Osteoblast (primary cell): ENCODE measurements around the gene ST3GAL3. TPM values are rescaled to one million over a fixed set of nuclear protein-coding genes. Genes with fewer than 3 reads are reported as not detected.

Source experiments
- DNase-seq: peaks from one replicate; pipeline ENCODE4 v3.0.0; 2011; ENCODE audit warnings: low spot score, mixed read lengths; ENCODE audit not compliant: insufficient read length; ENCODE audit errors: missing footprints
- H2AFZ ChIP-seq: 2 replicates; pipeline ENCODE4 v1.6.0; 2011; ENCODE audit warnings: mild to moderate bottlenecking, low read length
- H3K27ac ChIP-seq: 2 replicates; pipeline ENCODE4 v1.5.1; 2011; ENCODE audit warnings: mild to moderate bottlenecking, low read depth, low read length, moderate library complexity
- H3K27me3 ChIP-seq: 2 replicates; pipeline ENCODE4 v1.6.0; 2012; ENCODE audit warnings: mild to moderate bottlenecking, control low read depth, inconsistent platforms, low read length, moderate library complexity; ENCODE audit not compliant: insufficient read depth
- H3K36me3 ChIP-seq: 2 replicates; pipeline ENCODE4 v1.5.1; 2011; ENCODE audit warnings: mild to moderate bottlenecking, low read length, control low read depth, moderate library complexity; ENCODE audit not compliant: insufficient read depth
- H3K4me1 ChIP-seq: 2 replicates; pipeline ENCODE4 v1.5.1; 2011; ENCODE audit warnings: mild to moderate bottlenecking, low read length, control low read depth, moderate library complexity; ENCODE audit not compliant: insufficient read depth
- H3K4me2 ChIP-seq: 2 replicates; pipeline ENCODE4 v1.6.0; 2011; ENCODE audit warnings: mild to moderate bottlenecking, low read length; ENCODE audit not compliant: insufficient read depth
- H3K4me3 ChIP-seq: fragments of 200-600 bp; sonication (generic); 3 replicates; pipeline ENCODE4 v1.5.1; 2012; ENCODE audit warnings: mild to moderate bottlenecking, low read length, inconsistent platforms; ENCODE audit not compliant: insufficient read depth
- H3K79me2 ChIP-seq: 2 replicates; pipeline ENCODE4 v1.6.0; 2012; ENCODE audit warnings: mild to moderate bottlenecking, low read length, control low read depth, inconsistent platforms; ENCODE audit not compliant: insufficient read depth
- H3K9me3 ChIP-seq: 2 replicates; pipeline ENCODE4 v1.5.1; 2011; ENCODE audit warnings: low read depth, low read length, control low read depth
- H4K20me1 ChIP-seq: 2 replicates; pipeline ENCODE4 v1.6.0; 2012; ENCODE audit warnings: mild to moderate bottlenecking, low read length, control low read depth; ENCODE audit not compliant: insufficient read depth
- total RNA-seq: library from RNA; depleted of rRNA; stranded (reverse); fragments of >200 nt; gene quantifications from 2 replicates; pipeline ENCODE4 v1.2.3, GENCODE V29; 2012
- TF ChIP-seq, protein P1 (sequence below): IDR thresholded peaks from 2 replicates; pipeline ENCODE4 v1.5.1; 2011; ENCODE audit warnings: mild to moderate bottlenecking, low read depth, low read length, moderate library complexity; ENCODE audit errors: extremely low read depth

Gene ST3GAL3
- total RNA-seq, 1 donor, result 18.5 TPM

DNA sequence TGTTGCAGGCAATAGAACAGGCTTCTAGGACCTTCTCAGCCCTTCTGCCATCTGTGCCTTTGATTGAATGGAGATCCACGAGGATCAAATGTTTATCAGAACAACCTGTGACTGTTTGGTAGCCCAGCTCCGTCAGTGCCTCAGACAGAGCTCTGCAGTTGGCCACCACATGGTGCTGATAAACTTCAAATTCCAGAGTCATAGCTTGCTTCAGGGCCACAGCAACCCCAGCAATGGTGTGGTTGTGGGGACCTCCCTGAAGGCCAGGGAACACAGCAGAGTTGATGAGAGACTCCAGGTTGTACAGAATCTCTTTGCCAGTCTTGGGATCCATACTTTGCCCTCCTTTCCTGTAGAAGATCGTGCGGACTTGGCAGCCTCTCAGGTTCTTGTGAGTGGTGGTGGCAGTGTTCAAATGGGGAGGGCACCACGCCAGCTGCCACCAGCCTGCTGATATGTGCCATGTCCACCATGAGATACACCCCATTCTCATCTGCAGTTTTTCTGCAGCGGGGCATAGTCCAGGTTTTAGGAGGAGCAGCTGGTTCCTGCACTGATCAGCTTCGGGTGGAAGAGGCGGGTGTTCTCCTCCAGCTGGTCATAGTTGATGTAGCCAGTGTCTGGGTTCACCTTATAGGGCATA lies 143.4 kb downstream of the ST3GAL3 start:
- peaks cover 13% of the 10 kb centered on the region for H3K4me1 ChIP-seq
- no peak overlapping the region for H3K4me2 ChIP-seq
- H3K9me3 ChIP-seq, result no peaks in the 10 kb centered on the region
- H2AFZ ChIP-seq, result no peak overlapping the region
- DNase-seq, result no peak
- no peaks in the 10 kb centered on the region for H3K36me3 ChIP-seq
- H3K79me2 ChIP-seq, result no peaks in the 10 kb centered on the region
- no peak overlapping the region for H3K4me3 ChIP-seq
- TF ChIP-seq, protein P1, sequence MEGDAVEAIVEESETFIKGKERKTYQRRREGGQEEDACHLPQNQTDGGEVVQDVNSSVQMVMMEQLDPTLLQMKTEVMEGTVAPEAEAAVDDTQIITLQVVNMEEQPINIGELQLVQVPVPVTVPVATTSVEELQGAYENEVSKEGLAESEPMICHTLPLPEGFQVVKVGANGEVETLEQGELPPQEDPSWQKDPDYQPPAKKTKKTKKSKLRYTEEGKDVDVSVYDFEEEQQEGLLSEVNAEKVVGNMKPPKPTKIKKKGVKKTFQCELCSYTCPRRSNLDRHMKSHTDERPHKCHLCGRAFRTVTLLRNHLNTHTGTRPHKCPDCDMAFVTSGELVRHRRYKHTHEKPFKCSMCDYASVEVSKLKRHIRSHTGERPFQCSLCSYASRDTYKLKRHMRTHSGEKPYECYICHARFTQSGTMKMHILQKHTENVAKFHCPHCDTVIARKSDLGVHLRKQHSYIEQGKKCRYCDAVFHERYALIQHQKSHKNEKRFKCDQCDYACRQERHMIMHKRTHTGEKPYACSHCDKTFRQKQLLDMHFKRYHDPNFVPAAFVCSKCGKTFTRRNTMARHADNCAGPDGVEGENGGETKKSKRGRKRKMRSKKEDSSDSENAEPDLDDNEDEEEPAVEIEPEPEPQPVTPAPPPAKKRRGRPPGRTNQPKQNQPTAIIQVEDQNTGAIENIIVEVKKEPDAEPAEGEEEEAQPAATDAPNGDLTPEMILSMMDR, result no peak
- H3K27me3 ChIP-seq, result no peaks in the 10 kb centered on the region
- no peak overlapping the region for H3K27ac ChIP-seq
- H4K20me1 ChIP-seq, result peaks cover 39% of the 10 kb centered on the region

DNA sequence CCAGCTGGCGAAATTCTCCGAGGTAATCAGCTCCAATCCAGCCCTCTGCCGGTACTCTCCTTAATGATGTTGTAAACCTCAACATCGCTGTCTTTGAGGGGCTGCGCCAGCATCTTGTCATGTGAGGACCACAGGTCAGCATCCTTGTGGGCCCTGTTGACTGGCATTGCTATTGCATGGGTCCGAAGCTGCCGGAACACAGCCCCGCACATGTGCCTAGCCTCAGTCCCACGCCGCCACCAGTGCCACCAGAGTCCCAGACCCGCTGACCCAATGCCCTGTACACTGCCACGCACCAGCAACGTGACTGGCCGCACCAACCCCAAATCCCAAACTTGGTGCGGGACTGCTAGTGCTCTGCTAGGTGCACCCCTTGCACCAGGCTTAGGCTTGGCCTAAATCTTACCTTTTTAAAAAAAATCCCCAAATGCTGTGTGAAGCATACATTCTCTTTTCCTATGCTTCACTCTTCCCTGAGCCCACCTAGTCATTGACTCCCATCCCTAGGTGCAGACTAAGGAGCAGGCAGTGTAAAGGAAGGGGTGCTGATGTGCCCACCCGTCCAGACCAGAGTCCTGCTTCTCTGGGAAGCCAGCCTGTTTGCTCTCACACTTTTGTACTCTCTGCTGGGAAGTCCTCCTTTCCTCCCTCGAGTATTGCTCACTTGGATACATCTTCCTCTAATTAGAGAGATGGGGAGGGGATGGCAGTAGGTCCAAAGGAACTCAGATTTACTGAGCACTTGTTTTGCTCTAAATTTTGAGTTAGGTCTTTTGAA lies 144.4 kb downstream of the ST3GAL3 start:
- Histone ChIP-seq H2AFZ (no peak overlapping the region), H3K4me2 (no peak overlapping the region), H3K27me3 (no peaks in the 10 kb centered on the region), H3K4me1 (peaks cover 13% of the 10 kb centered on the region), H3K9me3 (no peaks in the 10 kb centered on the region), H3K27ac (no peak overlapping the region), H3K79me2 (no peaks in the 10 kb centered on the region), H4K20me1 (peaks cover 50% of the 10 kb centered on the region), H3K36me3 (no peaks in the 10 kb centered on the region), H3K4me3 (no peak overlapping the region)
- no peak for DNase-seq
- TF ChIP-seq, protein P1, result no peak

DNA sequence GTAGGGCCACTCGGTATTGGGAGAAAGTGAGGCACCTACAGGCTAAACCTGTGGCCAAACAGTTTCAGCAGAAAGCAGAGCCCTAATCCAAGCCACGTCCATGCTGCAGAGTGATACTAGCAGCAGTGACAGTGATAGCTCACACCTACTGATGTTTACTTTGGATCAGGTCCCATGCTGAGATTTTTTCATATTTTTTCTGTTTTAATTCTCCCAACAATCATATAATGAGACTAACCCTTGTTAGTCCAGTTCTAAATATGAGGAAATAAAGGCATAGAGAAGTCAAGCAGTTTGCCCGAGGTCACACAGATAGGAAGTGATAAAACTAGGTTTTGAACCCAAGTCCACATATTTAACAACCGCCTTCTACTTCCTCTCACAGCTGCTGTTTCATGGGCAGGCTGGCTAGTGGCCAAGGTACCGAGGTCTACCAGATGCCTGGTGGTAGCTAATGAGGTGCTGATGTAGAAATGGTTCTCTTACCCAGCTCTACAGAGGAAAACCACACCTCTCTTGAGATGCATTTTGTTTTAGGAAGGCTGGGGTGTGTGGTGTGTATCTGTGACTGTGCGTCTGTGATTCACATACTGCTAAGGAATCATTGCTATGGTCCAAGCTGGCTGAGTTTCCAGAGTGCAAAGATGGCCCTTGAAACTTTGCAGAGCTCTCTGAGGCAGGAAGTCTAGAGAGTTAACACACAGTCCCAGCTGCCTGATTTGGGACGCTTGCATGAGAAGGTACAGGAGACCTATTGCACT lies 146.0 kb downstream of the ST3GAL3 start:
- no peaks in the 10 kb centered on the region for H3K36me3 ChIP-seq
- no peak overlapping the region for H3K27ac ChIP-seq

More for the DNA sequence above, 146.0 kb downstream of the ST3GAL3 start:
- TF ChIP-seq, protein P1, result no peak
- H3K27me3 ChIP-seq, result no peaks in the 10 kb centered on the region
- no peak overlapping the region for H3K4me3 ChIP-seq
- H3K4me1 ChIP-seq, result peaks cover 19% of the 10 kb centered on the region
- peak overlapping the region; percentile 19 for H3K4me2 ChIP-seq
- no peaks in the 10 kb centered on the region for H3K9me3 ChIP-seq
- H4K20me1 ChIP-seq, result peaks cover 58% of the 10 kb centered on the region
- no peaks in the 10 kb centered on the region for H3K79me2 ChIP-seq
- H2AFZ ChIP-seq, result no peak overlapping the region
- DNase-seq, result peak; percentile 84
